Measurements from ENCODE around the gene OPN4.

The OPN4 gene

GRCh38 chr10:86658751-86659150, 4.4 kb downstream of the OPN4 start:
- no peak for TF ChIP-seq CTCF (IDR thresholded peaks at IDR 0.05; ENCODE audit: insufficient read depth, missing control alignments)
- no peak for FAIRE-seq
- DNase-seq (ENCODE audit: insufficient read length, low spot score), result no peak

GRCh38 chr10:86659161-86659691, 4.9 kb downstream of the OPN4 start:
- DNase-seq (ENCODE audit: insufficient read length, low spot score) (no peak), FAIRE-seq (no peak)
- TF ChIP-seq CTCF (IDR thresholded peaks at IDR 0.05; ENCODE audit: insufficient read depth, missing control alignments), result no peak

GRCh38 chr10:86659721-86660453, 5.5 kb downstream of the OPN4 start:
- no peak for FAIRE-seq
- DNase-seq (ENCODE audit: insufficient read length, low spot score), result no peak
- TF ChIP-seq CTCF (IDR thresholded peaks at IDR 0.05; ENCODE audit: insufficient read depth, missing control alignments), result no peak

GRCh38 chr10:86661161-86662025, 7.0 kb downstream of the OPN4 start:
- DNase-seq (ENCODE audit: insufficient read length, low spot score) (no peak), FAIRE-seq (no peak)
- TF ChIP-seq CTCF (IDR thresholded peaks at IDR 0.05; ENCODE audit: insufficient read depth, missing control alignments), result no peak

GRCh38 chr10:86662186-86663045, 8.1 kb downstream of the OPN4 start:
- DNase-seq (ENCODE audit: insufficient read length, low spot score) (no peak), FAIRE-seq (no peak)
- no peak for TF ChIP-seq CTCF (IDR thresholded peaks at IDR 0.05; ENCODE audit: insufficient read depth, missing control alignments)

- no peak for TF ChIP-seq CTCF (IDR thresholded peaks at IDR 0.05; ENCODE audit: insufficient read depth, missing control alignments)
- DNase-seq (ENCODE audit: insufficient read length, low spot score), result no peak
- FAIRE-seq, result no peak
Observed at GRCh38 chr10:86663046-86663345, 8.6 kb downstream of the OPN4 start.

Measured in D721Med (cell line).